AG08396 (cell line): ENCODE measurements around the gene JMJD1C.
"Not testable (repeated sequence)": the region's sequence is repeated elsewhere in the genome, so short reads cannot be mapped to it uniquely, and the experiment has no call there.

Experiments
- DNase-seq: peaks from one replicate; pipeline ENCODE4 v3.0.0; 2012; ENCODE audit warnings: low spot score, mixed read lengths

JMJD1C gene

GRCh38 chr10:63352976-63353375 lies 112.8 kb downstream of the JMJD1C start:
- no peak for DNase-seq

GRCh38 chr10:63348245-63348850 lies 117.4 kb downstream of the JMJD1C start:
- DNase-seq, result no peak

- no peak for DNase-seq
Observed at GRCh38 chr10:63346015-63346441, 119.7 kb downstream of the JMJD1C start.

- DNase-seq, result no peak
Observed at GRCh38 chr10:63344269-63344668, 121.5 kb downstream of the JMJD1C start.

GRCh38 chr10:63343476-63343875 lies 122.3 kb downstream of the JMJD1C start:
- no peak for DNase-seq

- DNase-seq, result not testable (repeated sequence)
Observed at GRCh38 chr10:63339640-63340039, 126.1 kb downstream of the JMJD1C start.

- DNase-seq, result no peak
Observed at GRCh38 chr10:63337455-63338251, 128.1 kb downstream of the JMJD1C start.

- DNase-seq, result no peak
Observed at GRCh38 chr10:63331586-63331985, 134.2 kb downstream of the JMJD1C start.

- DNase-seq, result no peak
Observed at GRCh38 chr10:63324495-63324854, 141.3 kb downstream of the JMJD1C start.

GRCh38 chr10:63323701-63324494 lies 141.9 kb downstream of the JMJD1C start:
- no peak for DNase-seq

- DNase-seq, result no peak
Observed at GRCh38 chr10:63320683-63321082, 145.1 kb downstream of the JMJD1C start.

- DNase-seq, result no peak
Observed at GRCh38 chr10:63319231-63319630, 146.5 kb downstream of the JMJD1C start.

- DNase-seq, result no peak
Observed at GRCh38 chr10:63318491-63318890, 147.3 kb downstream of the JMJD1C start.

- no peak for DNase-seq
Observed at GRCh38 chr10:63314020-63314419, 151.8 kb downstream of the JMJD1C start.

GRCh38 chr10:63313066-63313717 lies 152.6 kb downstream of the JMJD1C start:
- DNase-seq, result no peak

GRCh38 chr10:63308628-63309027 lies 157.1 kb downstream of the JMJD1C start:
- no peak for DNase-seq

- no peak for DNase-seq
Observed at GRCh38 chr10:63304146-63304545, 161.6 kb downstream of the JMJD1C start.

- DNase-seq, result no peak
Observed at GRCh38 chr10:63300801-63301200, 165.0 kb downstream of the JMJD1C start.

- DNase-seq, result no peak
Observed at GRCh38 chr10:63297941-63298340, 167.8 kb downstream of the JMJD1C start.

- DNase-seq, result no peak
Observed at GRCh38 chr10:63294781-63295180, 171.0 kb downstream of the JMJD1C start.

GRCh38 chr10:63292847-63293246 lies 172.9 kb downstream of the JMJD1C start:
- DNase-seq, result not testable (repeated sequence)

GRCh38 chr10:63288170-63288569 lies 177.6 kb downstream of the JMJD1C start:
- no peak for DNase-seq
